ENCODE data around the gene TMEM87B.

TMEM87B gene

GRCh38 chr2:112024896-112025491, 30.1 kb upstream of the TMEM87B start:
- DNase-seq (ENCODE audit: low read depth, low spot score) = no peak
- TF ChIP-seq YY1 (IDR thresholded peaks at IDR 0.05; ENCODE audit: insufficient read depth, insufficient read length) (no peak), ZNF274 (IDR thresholded peaks at IDR 0.05; ENCODE audit: low read depth, low read length) (no peak), SUZ12 (IDR thresholded peaks at IDR 0.05; ENCODE audit: extremely low read depth, insufficient read depth, insufficient read length) (no peak)
- Histone ChIP-seq H3K9ac (ENCODE audit: insufficient read length, low read depth) (no peak overlapping the region), H3K4me3 (ENCODE audit: insufficient read length, low read depth) (no peak overlapping the region), H3K36me3 (ENCODE audit: insufficient read depth, insufficient read length, low read length) (peaks cover 12% of the 10 kb centered on the region), H3K9me3 (ENCODE audit: insufficient read depth, low read length) (no peaks in the 10 kb centered on the region), H3K4me1 (ENCODE audit: insufficient read depth, insufficient read length) (peaks cover 4% of the 10 kb centered on the region), H3K27me3 (ENCODE audit: insufficient read depth, insufficient read length) (no peaks in the 10 kb centered on the region)

- H3K36me3 ChIP-seq (ENCODE audit: insufficient read depth, insufficient read length, low read length) = peaks cover 12% of the 10 kb centered on the region
- TF ChIP-seq SUZ12 (IDR thresholded peaks at IDR 0.05; ENCODE audit: extremely low read depth, insufficient read depth, insufficient read length) (no peak), ZNF274 (IDR thresholded peaks at IDR 0.05; ENCODE audit: low read depth, low read length) (no peak), YY1 (IDR thresholded peaks at IDR 0.05; ENCODE audit: insufficient read depth, insufficient read length) (no peak)
- H3K9me3 ChIP-seq (ENCODE audit: insufficient read depth, low read length) = no peaks in the 10 kb centered on the region
- H3K9ac ChIP-seq (ENCODE audit: insufficient read length, low read depth) = no peak overlapping the region
- DNase-seq (ENCODE audit: low read depth, low spot score) = no peak
- H3K4me3 ChIP-seq (ENCODE audit: insufficient read length, low read depth) = no peak overlapping the region
- no peaks in the 10 kb centered on the region for H3K27me3 ChIP-seq (ENCODE audit: insufficient read depth, insufficient read length)
- peaks cover 4% of the 10 kb centered on the region for H3K4me1 ChIP-seq (ENCODE audit: insufficient read depth, insufficient read length)
These were observed 28.6 kb upstream of the TMEM87B start for GRCh38 chr2:112026509-112026908.

GRCh38 chr2:112027767-112028166, 27.3 kb upstream of the TMEM87B start:
- H3K36me3 ChIP-seq (ENCODE audit: insufficient read depth, insufficient read length, low read length) = peaks cover 3% of the 10 kb centered on the region
- no peak overlapping the region for H3K4me3 ChIP-seq (ENCODE audit: insufficient read length, low read depth)
- no peaks in the 10 kb centered on the region for H3K27me3 ChIP-seq (ENCODE audit: insufficient read depth, insufficient read length)
- no peak overlapping the region for H3K9ac ChIP-seq (ENCODE audit: insufficient read length, low read depth)
- DNase-seq (ENCODE audit: low read depth, low spot score) = no peak
- TF ChIP-seq SUZ12 (IDR thresholded peaks at IDR 0.05; ENCODE audit: extremely low read depth, insufficient read depth, insufficient read length) (no peak), ZNF274 (IDR thresholded peaks at IDR 0.05; ENCODE audit: low read depth, low read length) (no peak), YY1 (IDR thresholded peaks at IDR 0.05; ENCODE audit: insufficient read depth, insufficient read length) (no peak)
- no peaks in the 10 kb centered on the region for H3K9me3 ChIP-seq (ENCODE audit: insufficient read depth, low read length)
- peaks cover 4% of the 10 kb centered on the region for H3K4me1 ChIP-seq (ENCODE audit: insufficient read depth, insufficient read length)

GRCh38 chr2:112029164-112029563, 25.9 kb upstream of the TMEM87B start:
- no peaks in the 10 kb centered on the region for H3K27me3 ChIP-seq (ENCODE audit: insufficient read depth, insufficient read length)
- H3K4me1 ChIP-seq (ENCODE audit: insufficient read depth, insufficient read length) = peaks cover 4% of the 10 kb centered on the region
- TF ChIP-seq ZNF274 (IDR thresholded peaks at IDR 0.05; ENCODE audit: low read depth, low read length) (no peak), SUZ12 (IDR thresholded peaks at IDR 0.05; ENCODE audit: extremely low read depth, insufficient read depth, insufficient read length) (no peak), YY1 (IDR thresholded peaks at IDR 0.05; ENCODE audit: insufficient read depth, insufficient read length) (no peak)
- H3K9ac ChIP-seq (ENCODE audit: insufficient read length, low read depth) = no peak overlapping the region
- no peak overlapping the region for H3K4me3 ChIP-seq (ENCODE audit: insufficient read length, low read depth)
- no peaks in the 10 kb centered on the region for H3K9me3 ChIP-seq (ENCODE audit: insufficient read depth, low read length)
- H3K36me3 ChIP-seq (ENCODE audit: insufficient read depth, insufficient read length, low read length) = peaks cover 3% of the 10 kb centered on the region
- DNase-seq (ENCODE audit: low read depth, low spot score) = no peak

- DNase-seq (ENCODE audit: low read depth, low spot score) = peak; percentile 54
- Histone ChIP-seq H3K4me3 (ENCODE audit: insufficient read length, low read depth) (no peak overlapping the region), H3K36me3 (ENCODE audit: insufficient read depth, insufficient read length, low read length) (no peaks in the 10 kb centered on the region), H3K9ac (ENCODE audit: insufficient read length, low read depth) (no peak overlapping the region), H3K9me3 (ENCODE audit: insufficient read depth, low read length) (no peaks in the 10 kb centered on the region), H3K4me1 (ENCODE audit: insufficient read depth, insufficient read length) (peaks cover 4% of the 10 kb centered on the region), H3K27me3 (ENCODE audit: insufficient read depth, insufficient read length) (no peaks in the 10 kb centered on the region)
- no peak for TF ChIP-seq YY1 (IDR thresholded peaks at IDR 0.05; ENCODE audit: insufficient read depth, insufficient read length)
- no peak for TF ChIP-seq ZNF274 (IDR thresholded peaks at IDR 0.05; ENCODE audit: low read depth, low read length)
- TF ChIP-seq SUZ12 (IDR thresholded peaks at IDR 0.05; ENCODE audit: extremely low read depth, insufficient read depth, insufficient read length) = no peak
These were observed 23.4 kb upstream of the TMEM87B start for GRCh38 chr2:112031473-112032223.

GRCh38 chr2:112032224-112032586, 22.9 kb upstream of the TMEM87B start:
- TF ChIP-seq SUZ12 (IDR thresholded peaks at IDR 0.05; ENCODE audit: extremely low read depth, insufficient read depth, insufficient read length) (no peak), ZNF274 (IDR thresholded peaks at IDR 0.05; ENCODE audit: low read depth, low read length) (no peak), YY1 (IDR thresholded peaks at IDR 0.05; ENCODE audit: insufficient read depth, insufficient read length) (no peak)
- Histone ChIP-seq H3K4me1 (ENCODE audit: insufficient read depth, insufficient read length) (peaks cover 4% of the 10 kb centered on the region), H3K4me3 (ENCODE audit: insufficient read length, low read depth) (no peak overlapping the region), H3K9me3 (ENCODE audit: insufficient read depth, low read length) (peaks cover 3% of the 10 kb centered on the region; the same call in 1 of the 2 replicates), H3K9ac (ENCODE audit: insufficient read length, low read depth) (no peak overlapping the region), H3K36me3 (ENCODE audit: insufficient read depth, insufficient read length, low read length) (no peaks in the 10 kb centered on the region), H3K27me3 (ENCODE audit: insufficient read depth, insufficient read length) (no peaks in the 10 kb centered on the region)
- no peak for DNase-seq (ENCODE audit: low read depth, low spot score)

GRCh38 chr2:112032689-112033465, 22.2 kb upstream of the TMEM87B start:
- DNase-seq (ENCODE audit: low read depth, low spot score) = no peak
- peaks cover 10% of the 10 kb centered on the region for H3K9me3 ChIP-seq (ENCODE audit: insufficient read depth, low read length)
- no peaks in the 10 kb centered on the region for H3K36me3 ChIP-seq (ENCODE audit: insufficient read depth, insufficient read length, low read length)
- no peaks in the 10 kb centered on the region for H3K27me3 ChIP-seq (ENCODE audit: insufficient read depth, insufficient read length)
- H3K4me3 ChIP-seq (ENCODE audit: insufficient read length, low read depth) = no peak overlapping the region
- no peak for TF ChIP-seq YY1 (IDR thresholded peaks at IDR 0.05; ENCODE audit: insufficient read depth, insufficient read length)
- no peak for TF ChIP-seq SUZ12 (IDR thresholded peaks at IDR 0.05; ENCODE audit: extremely low read depth, insufficient read depth, insufficient read length)
- TF ChIP-seq ZNF274 (IDR thresholded peaks at IDR 0.05; ENCODE audit: low read depth, low read length) = no peak
- H3K9ac ChIP-seq (ENCODE audit: insufficient read length, low read depth) = no peak overlapping the region
- H3K4me1 ChIP-seq (ENCODE audit: insufficient read depth, insufficient read length) = peaks cover 4% of the 10 kb centered on the region
